Suppressor macrophage treated with lipopolysaccharide for 4 hours (primary cell): Measurements from ENCODE around the gene TUBA4A.
A peak's percentile ranks its signal among the peaks of the same experiment; 100 is the strongest.
"Not testable (repeated sequence)": the region's sequence is repeated elsewhere in the genome, so short reads cannot be mapped to it uniquely, and the experiment has no call there.

Experiments used
- DNase-seq: peaks from one replicate; pipeline ENCODE4 v3.0.0-alpha.2; 2020

The TUBA4A gene

GRCh38 chr2:219266886-219267285, 13.2 kb upstream of the TUBA4A start:
- no peak for DNase-seq

- no peak for DNase-seq
Measured at GRCh38 chr2:219266232-219266631, 12.5 kb upstream of the TUBA4A start.

- no peak for DNase-seq
Measured at GRCh38 chr2:219261024-219261855, 7.5 kb upstream of the TUBA4A start.

- not testable (repeated sequence) for DNase-seq
Measured at GRCh38 chr2:219258942-219259341, 5.2 kb upstream of the TUBA4A start.

- DNase-seq: peak; percentile 70
Measured at GRCh38 chr2:219254590-219255201, 978 bp upstream of the TUBA4A start.

- no peak for DNase-seq
Measured at GRCh38 chr2:219252900-219253752, 592 bp downstream of the TUBA4A start, which contains the start of gene TUBA4B. Gene TUBA4B (plus strand): TSS chr2:219253243. CDS start chr2:219253408, 165 bp downstream.

- no peak for DNase-seq
Measured at GRCh38 chr2:219252570-219252899, 1.2 kb downstream of the TUBA4A start.

GRCh38 chr2:219252084-219252483, 1.6 kb downstream of the TUBA4A start:
- no peak for DNase-seq

- DNase-seq: no peak
Measured at GRCh38 chr2:219251656-219252055, 2.1 kb downstream of the TUBA4A start.

GRCh38 chr2:219250049-219250781, 3.5 kb downstream of the TUBA4A start:
- no peak for DNase-seq

GRCh38 chr2:219249203-219249980, 4.3 kb downstream of the TUBA4A start:
- DNase-seq: no peak

GRCh38 chr2:219248845-219249202, 4.9 kb downstream of the TUBA4A start:
- no peak for DNase-seq

- no peak for DNase-seq
Measured at GRCh38 chr2:219247678-219248642, 5.8 kb downstream of the TUBA4A start.

- DNase-seq: no peak
Measured at GRCh38 chr2:219246559-219246958, 7.2 kb downstream of the TUBA4A start.

- DNase-seq: no peak
Measured at GRCh38 chr2:219245899-219246230, 7.9 kb downstream of the TUBA4A start.

- peak; percentile 95 for DNase-seq
Measured at GRCh38 chr2:219245148-219245898, 8.4 kb downstream of the TUBA4A start, which contains the start of the genes GLB1L and STK16. Gene GLB1L (minus strand): TSS chr2:219245444. CDS start chr2:219243573, 1,871 bp downstream. Gene STK16 (plus strand): TSS chr2:219245479. CDS start chr2:219246000, 521 bp downstream.

- peak; percentile 6 for DNase-seq
Measured at GRCh38 chr2:219244789-219245147, 8.9 kb downstream of the TUBA4A start.

- DNase-seq: peak; percentile 56
Measured at GRCh38 chr2:219243291-219243761, 10.4 kb downstream of the TUBA4A start.

- DNase-seq: no peak
Measured at GRCh38 chr2:219234331-219234730, 19.4 kb downstream of the TUBA4A start.

- DNase-seq: peak; percentile 81
Measured at GRCh38 chr2:219230059-219230540, 23.6 kb downstream of the TUBA4A start.
